Fibroblast of lung (primary cell): ENCODE results near the gene DCLRE1B.

ENCODE experiments used
- CTCF ChIP-seq, 2 donors: IDR thresholded peaks in 1 of 2; conservative IDR thresholded peaks in 1 of 2; 1 replicate in 1 of 2; 2 replicates in 1 of 2; pipeline ENCODE4 v1.5.1; 2011 to 2012; ENCODE audit warnings: low read length in 2 of 2, control low read depth in 1 of 2, inconsistent platforms in 1 of 2, low read depth in 1 of 2, mild to moderate bottlenecking in 1 of 2
- EZH2 ChIP-seq: IDR thresholded peaks from 2 replicates; pipeline ENCODE4 v1.5.1; 2012; ENCODE audit warnings: low read length, control low read depth, mild to moderate bottlenecking; ENCODE audit errors: missing control alignments

- TF ChIP-seq CTCF (conservative IDR thresholded peaks at IDR 0.05 in 1 of 2, IDR thresholded peaks at IDR 0.05 in 1 of 2; ENCODE audit: low read depth in 1 of 2, low read length in 2 of 2): no peak
- no peak for TF ChIP-seq EZH2
Measured at GRCh38 chr1:113957984-113958383, 52.9 kb downstream of the DCLRE1B start.
